Measurements from ENCODE around the gene SH3TC1.
A peak's percentile ranks its signal among the peaks of the same experiment; 100 is the strongest.

SH3TC1 gene

GRCh38 chr4:8231551-8232049 lies 32.5 kb downstream of the SH3TC1 start:
- no peak for DNase-seq

- no peak for DNase-seq
Observed at GRCh38 chr4:8232748-8233147, 33.7 kb downstream of the SH3TC1 start.

GRCh38 chr4:8233672-8234484 lies 34.8 kb downstream of the SH3TC1 start:
- DNase-seq = no peak

- no peak for DNase-seq
Observed at GRCh38 chr4:8234715-8235114, 35.6 kb downstream of the SH3TC1 start.

GRCh38 chr4:8235224-8235623 lies 36.1 kb downstream of the SH3TC1 start:
- peak in 2 of 3 experiments; percentile 41 to 64 for DNase-seq

GRCh38 chr4:8235686-8236085 lies 36.6 kb downstream of the SH3TC1 start:
- DNase-seq = no peak

GRCh38 chr4:8236106-8236919 lies 37.2 kb downstream of the SH3TC1 start:
- DNase-seq = peak in 1 of 3 experiments; percentile 7

GRCh38 chr4:8236920-8237195 lies 37.8 kb downstream of the SH3TC1 start:
- DNase-seq = no peak

- peak in 1 of 3 experiments; percentile 4 for DNase-seq
Observed at GRCh38 chr4:8237256-8237989, 38.3 kb downstream of the SH3TC1 start.

GRCh38 chr4:8238036-8238511 lies 39.0 kb downstream of the SH3TC1 start:
- peak; percentile 19 to 70 (median 20) for DNase-seq

GRCh38 chr4:8238515-8239053 lies 39.5 kb downstream of the SH3TC1 start:
- peak in 2 of 3 experiments; percentile 27 to 34 for DNase-seq

GRCh38 chr4:8239226-8239625 lies 40.1 kb downstream of the SH3TC1 start:
- DNase-seq = no peak

GRCh38 chr4:8239661-8240060 lies 40.6 kb downstream of the SH3TC1 start:
- DNase-seq = no peak

GRCh38 chr4:8240211-8241041 lies 41.3 kb downstream of the SH3TC1 start:
- no peak for DNase-seq

GRCh38 chr4:8241211-8241779 lies 42.2 kb downstream of the SH3TC1 start:
- no peak for DNase-seq

- DNase-seq = peak; percentile 65 to 83 (median 78)
Observed at GRCh38 chr4:8241895-8242696, 43.0 kb downstream of the SH3TC1 start.

- DNase-seq = no peak
Observed at GRCh38 chr4:8242782-8243560, 43.9 kb downstream of the SH3TC1 start.

- DNase-seq = no peak
Observed at GRCh38 chr4:8244001-8244757, 45.1 kb downstream of the SH3TC1 start.

GRCh38 chr4:8244931-8245460 lies 45.9 kb downstream of the SH3TC1 start:
- no peak for DNase-seq
